ENCODE data around the gene CAMSAP2.

Gene CAMSAP2

DNA sequence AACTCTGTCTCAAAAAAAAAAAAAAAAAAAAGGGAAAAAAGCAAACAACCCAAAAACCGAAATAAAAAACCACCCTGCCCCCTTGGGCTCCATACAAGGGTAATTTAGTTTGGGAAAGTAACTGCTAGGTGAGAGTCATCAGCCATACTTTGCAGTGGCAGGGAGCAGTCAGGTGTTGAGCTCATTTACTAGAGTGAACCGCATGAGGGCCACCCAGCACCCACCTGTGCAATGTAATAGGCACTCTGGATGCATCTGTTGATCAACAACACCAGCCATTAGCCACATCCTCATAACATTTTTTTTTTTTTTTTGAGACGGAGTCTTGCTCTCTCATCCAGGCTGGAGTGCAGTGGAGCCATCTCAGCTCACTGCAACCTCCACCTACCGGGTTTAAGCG is 165.1 kb downstream of the CAMSAP2 start:
- no peak overlapping the region for H2AFZ ChIP-seq (ENCODE audit: low read length)
- TF ChIP-seq, protein P1, sequence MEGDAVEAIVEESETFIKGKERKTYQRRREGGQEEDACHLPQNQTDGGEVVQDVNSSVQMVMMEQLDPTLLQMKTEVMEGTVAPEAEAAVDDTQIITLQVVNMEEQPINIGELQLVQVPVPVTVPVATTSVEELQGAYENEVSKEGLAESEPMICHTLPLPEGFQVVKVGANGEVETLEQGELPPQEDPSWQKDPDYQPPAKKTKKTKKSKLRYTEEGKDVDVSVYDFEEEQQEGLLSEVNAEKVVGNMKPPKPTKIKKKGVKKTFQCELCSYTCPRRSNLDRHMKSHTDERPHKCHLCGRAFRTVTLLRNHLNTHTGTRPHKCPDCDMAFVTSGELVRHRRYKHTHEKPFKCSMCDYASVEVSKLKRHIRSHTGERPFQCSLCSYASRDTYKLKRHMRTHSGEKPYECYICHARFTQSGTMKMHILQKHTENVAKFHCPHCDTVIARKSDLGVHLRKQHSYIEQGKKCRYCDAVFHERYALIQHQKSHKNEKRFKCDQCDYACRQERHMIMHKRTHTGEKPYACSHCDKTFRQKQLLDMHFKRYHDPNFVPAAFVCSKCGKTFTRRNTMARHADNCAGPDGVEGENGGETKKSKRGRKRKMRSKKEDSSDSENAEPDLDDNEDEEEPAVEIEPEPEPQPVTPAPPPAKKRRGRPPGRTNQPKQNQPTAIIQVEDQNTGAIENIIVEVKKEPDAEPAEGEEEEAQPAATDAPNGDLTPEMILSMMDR (conservative IDR thresholded peaks at IDR 0.05; ENCODE audit: low read length): no peak
- no peak for TF ChIP-seq EZH2phosphoT487 (IDR thresholded peaks at IDR 0.05; ENCODE audit: borderline replicate concordance)
- H3K79me2 ChIP-seq (ENCODE audit: insufficient read depth, low read length): no peaks in the 10 kb centered on the region
- peaks cover 2% of the 10 kb centered on the region; the same call in 1 of the 2 replicates for H3F3A ChIP-seq (ENCODE audit: low read depth)
- no peak overlapping the region for H3K4me3 ChIP-seq (ENCODE audit: low read length, poor library complexity, severe bottlenecking)
- no peaks in the 10 kb centered on the region for H4K20me1 ChIP-seq (ENCODE audit: insufficient read depth, low read length, poor library complexity, severe bottlenecking)
- no peaks in the 10 kb centered on the region for H3K9me2 ChIP-seq (replicated peaks; ENCODE audit: low read depth, low read length)
- no peaks in the 10 kb centered on the region for H3K36me3 ChIP-seq (ENCODE audit: insufficient read depth, low read length)
- H3K4me2 ChIP-seq (ENCODE audit: low read depth, low read length, poor library complexity, severe bottlenecking): no peak overlapping the region
- no peaks in the 10 kb centered on the region for H3K9me3 ChIP-seq (ENCODE audit: insufficient read depth, low read depth, low read length)
- H3K9ac ChIP-seq (ENCODE audit: low read depth, low read length, poor library complexity, severe bottlenecking): no peak overlapping the region
- H3K4me1 ChIP-seq (ENCODE audit: insufficient read depth, low read length, poor library complexity, severe bottlenecking): peaks cover 64% of the 10 kb centered on the region
- no peaks in the 10 kb centered on the region for H3K27me3 ChIP-seq (ENCODE audit: insufficient read depth, low read length, poor library complexity, severe bottlenecking)

DNA sequence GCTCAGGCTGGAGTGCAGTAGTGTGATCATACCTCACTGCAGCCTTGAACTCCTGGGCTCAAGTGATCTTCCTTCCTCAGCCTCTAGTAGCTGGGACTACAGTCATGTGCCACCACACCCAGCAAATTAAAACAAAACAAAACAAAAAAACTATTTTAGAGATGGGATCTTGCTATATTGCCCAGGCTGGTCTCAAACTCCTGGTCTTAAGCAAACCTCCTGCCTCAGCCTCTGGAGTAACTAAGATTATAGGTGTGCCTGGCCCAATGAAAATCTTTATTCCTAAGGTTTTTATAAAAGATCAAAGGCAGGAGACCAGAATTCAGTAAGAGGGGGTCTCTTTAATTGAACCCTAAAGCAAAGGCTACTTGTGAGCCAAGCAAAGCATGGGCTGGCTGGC is 166.1 kb downstream of the CAMSAP2 start:
- peak overlapping the region; percentile 39 for H3K9ac ChIP-seq (ENCODE audit: low read depth, low read length, poor library complexity, severe bottlenecking)
- peak overlapping the region; percentile 58 for H3K4me2 ChIP-seq (ENCODE audit: low read depth, low read length, poor library complexity, severe bottlenecking)
- H3K4me1 ChIP-seq (ENCODE audit: insufficient read depth, low read length, poor library complexity, severe bottlenecking): peaks cover 59% of the 10 kb centered on the region
- 0 out of 2 replicates have a peak overlapping the region, but pooled peaks have one; percentile 8 for H2AFZ ChIP-seq (ENCODE audit: low read length)
- H3K27me3 ChIP-seq (ENCODE audit: insufficient read depth, low read length, poor library complexity, severe bottlenecking): no peaks in the 10 kb centered on the region
- no peaks in the 10 kb centered on the region for H3K79me2 ChIP-seq (ENCODE audit: insufficient read depth, low read length)
- TF ChIP-seq, protein P1 (conservative IDR thresholded peaks at IDR 0.05; ENCODE audit: low read length): no peak
- TF ChIP-seq EZH2phosphoT487 (IDR thresholded peaks at IDR 0.05; ENCODE audit: borderline replicate concordance): no peak
- H3K36me3 ChIP-seq (ENCODE audit: insufficient read depth, low read length): no peaks in the 10 kb centered on the region
- no peaks in the 10 kb centered on the region for H4K20me1 ChIP-seq (ENCODE audit: insufficient read depth, low read length, poor library complexity, severe bottlenecking)
- H3K9me2 ChIP-seq (replicated peaks; ENCODE audit: low read depth, low read length): no peaks in the 10 kb centered on the region
- H3K9me3 ChIP-seq (ENCODE audit: insufficient read depth, low read depth, low read length): no peaks in the 10 kb centered on the region
- no peak overlapping the region for H3K4me3 ChIP-seq (ENCODE audit: low read length, poor library complexity, severe bottlenecking)
- peaks cover 2% of the 10 kb centered on the region; the same call in 1 of the 2 replicates for H3F3A ChIP-seq (ENCODE audit: low read depth)

DNA sequence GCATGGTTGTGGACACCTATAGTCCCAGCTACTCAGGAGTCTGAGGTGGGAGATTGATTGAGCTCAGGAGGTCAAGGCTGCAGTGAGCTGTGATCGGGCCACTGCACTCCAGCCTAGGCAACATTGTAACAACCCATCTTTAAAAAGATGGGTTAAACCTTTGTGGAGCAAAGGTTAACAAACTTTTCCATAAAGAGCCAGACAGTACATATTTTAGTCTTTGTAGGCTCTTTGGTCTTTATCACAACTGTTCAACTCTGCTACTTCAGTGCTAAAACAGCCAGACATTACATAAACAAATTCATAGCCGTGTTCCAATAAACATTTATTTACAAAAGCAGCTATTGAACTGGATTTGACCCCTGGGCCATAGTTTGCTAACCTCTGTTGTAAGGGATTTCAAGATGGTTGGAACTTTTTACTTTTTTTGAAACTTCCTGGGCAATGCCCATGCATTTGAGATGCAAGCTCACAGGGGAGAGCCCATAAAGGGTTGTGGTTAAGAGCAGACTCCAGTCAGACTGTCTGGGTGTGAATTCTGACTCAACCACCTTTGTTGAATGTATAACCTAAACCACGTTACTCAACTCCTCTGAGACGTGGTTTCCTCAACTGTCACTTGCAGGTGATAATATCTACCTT is 166.8 kb downstream of the CAMSAP2 start:
- Histone ChIP-seq H3K4me3 (ENCODE audit: low read length, poor library complexity, severe bottlenecking) (peak overlapping the region; percentile 36), H4K20me1 (ENCODE audit: insufficient read depth, low read length, poor library complexity, severe bottlenecking) (no peaks in the 10 kb centered on the region), H3K4me2 (ENCODE audit: low read depth, low read length, poor library complexity, severe bottlenecking) (peak overlapping the region; percentile 58), H3K9me3 (ENCODE audit: insufficient read depth, low read depth, low read length) (no peaks in the 10 kb centered on the region), H3K79me2 (ENCODE audit: insufficient read depth, low read length) (no peaks in the 10 kb centered on the region), H3K27me3 (ENCODE audit: insufficient read depth, low read length, poor library complexity, severe bottlenecking) (no peaks in the 10 kb centered on the region), H3K4me1 (ENCODE audit: insufficient read depth, low read length, poor library complexity, severe bottlenecking) (peaks cover 55% of the 10 kb centered on the region), H2AFZ (ENCODE audit: low read length) (peak overlapping the region; percentile 8; the same call in 1 of the 2 replicates), H3K9me2 (replicated peaks; ENCODE audit: low read depth, low read length) (no peaks in the 10 kb centered on the region), H3F3A (ENCODE audit: low read depth) (peaks cover 2% of the 10 kb centered on the region; the same call in 1 of the 2 replicates), H3K36me3 (ENCODE audit: insufficient read depth, low read length) (no peaks in the 10 kb centered on the region), H3K9ac (ENCODE audit: low read depth, low read length, poor library complexity, severe bottlenecking) (peak overlapping the region; percentile 39)
- TF ChIP-seq EZH2phosphoT487 (IDR thresholded peaks at IDR 0.05; ENCODE audit: borderline replicate concordance): no peak
- TF ChIP-seq, protein P1 (conservative IDR thresholded peaks at IDR 0.05; ENCODE audit: low read length): no peak

Measured in Loucy (cell line).